HEK293 (cell line): ENCODE measurements around the gene MCCC2.
A peak's percentile ranks its signal among the peaks of the same experiment; 100 is the strongest.

ENCODE experiments used
- CTCF ChIA-PET: fragments of 350-600 bp; formaldehyde crosslinking; extraction: SDS; loops from one replicate; lab custom pipeline; 2021; ENCODE audit warnings: antibody characterized with exemption; lab: Yijun Ruan, JAX
- POLR2A ChIA-PET: fragments of 300-600 bp; formaldehyde crosslinking; extraction: SDS; loops from one replicate; lab custom pipeline; 2020; ENCODE audit warnings: antibody characterized with exemption, inconsistent platforms; lab: Yijun Ruan, JAX
- H3K27ac ChIP-seq: fragments of 200-500 bp; sonication (Bioruptor generic); 2 replicates; pipeline ENCODE4 v1.5.1; 2014; ENCODE audit warnings: low read depth, low read length, control low read depth, inconsistent platforms; ENCODE audit errors: extremely low read depth
- H3K36me3 ChIP-seq, 2 experiments: fragments of 200-500 bp in 1 of 2; sonication (Bioruptor generic) in 1 of 2; 1 replicate in 1 of 2; 2 replicates in 1 of 2; pipeline ENCODE4 v1.5.1; 2014 to 2017; ENCODE audit warnings: inconsistent platforms in 2 of 2, low read length in 2 of 2; ENCODE audit not compliant: control insufficient read depth in 2 of 2, insufficient read depth in 1 of 2
- H3K4me1 ChIP-seq: fragments of 200-500 bp; sonication (Bioruptor generic); 2 replicates; pipeline ENCODE4 v1.5.1; 2014; ENCODE audit warnings: mild to moderate bottlenecking, low read length, inconsistent platforms; ENCODE audit not compliant: control insufficient read depth, insufficient read depth
- H3K4me3 ChIP-seq: 2 replicates; pipeline ENCODE4 v1.5.1; 2011; ENCODE audit warnings: low read depth, mild to moderate bottlenecking, control low read depth, low read length, moderate library complexity
- H3K9me3 ChIP-seq: fragments of 200-500 bp; sonication (Bioruptor generic); 2 replicates; pipeline ENCODE4 v1.5.1; 2014; ENCODE audit warnings: low read depth, low read length, inconsistent platforms; ENCODE audit not compliant: control insufficient read depth, insufficient read depth
- KLF16 ChIP-seq: fragments of 450-650 bp; formaldehyde crosslinking; IDR thresholded peaks from 2 replicates; pipeline ENCODE4 v1.5.1; 2017; ENCODE audit warnings: missing biosample characterization, missing genetic modification characterization
- KLF7 ChIP-seq: fragments of 450-650 bp; formaldehyde crosslinking; IDR thresholded peaks from 2 replicates; pipeline ENCODE4 v1.5.1; 2016; ENCODE audit warnings: missing biosample characterization, missing genetic modification characterization, borderline replicate concordance
- KLF8 ChIP-seq: fragments of 450-650 bp; formaldehyde crosslinking; IDR thresholded peaks from 2 replicates; pipeline ENCODE4 v1.5.1; 2016; ENCODE audit warnings: missing biosample characterization, missing genetic modification characterization
- OSR2 ChIP-seq: fragments of 450-650 bp; formaldehyde crosslinking; IDR thresholded peaks from 2 replicates; pipeline ENCODE4 v1.5.1; 2016; ENCODE audit warnings: missing biosample characterization, missing genetic modification characterization
- SCRT1 ChIP-seq: fragments of 450-650 bp; formaldehyde crosslinking; IDR thresholded peaks from 2 replicates; pipeline ENCODE4 v1.5.1; 2016; ENCODE audit warnings: missing biosample characterization, missing genetic modification characterization, borderline replicate concordance
- WT1 ChIP-seq: fragments of 450-650 bp; formaldehyde crosslinking; IDR thresholded peaks from 2 replicates; pipeline ENCODE4 v1.5.1; 2016; ENCODE audit warnings: missing biosample characterization, missing genetic modification characterization
- ZBTB17 ChIP-seq: fragments of 450-650 bp; formaldehyde crosslinking; IDR thresholded peaks from 2 replicates; pipeline ENCODE4 v1.5.1; 2016; ENCODE audit warnings: missing biosample characterization, missing genetic modification characterization
- ZBTB7A ChIP-seq: fragments of 450-650 bp; formaldehyde crosslinking; IDR thresholded peaks from 2 replicates; pipeline ENCODE4 v1.5.1; 2016; ENCODE audit warnings: low read depth, missing biosample characterization, missing genetic modification characterization
- ZEB2 ChIP-seq: fragments of 450-650 bp; formaldehyde crosslinking; IDR thresholded peaks from 2 replicates; pipeline ENCODE4 v1.5.1; 2016; ENCODE audit warnings: missing biosample characterization, missing genetic modification characterization
- ZFP3 ChIP-seq: fragments of 450-650 bp; formaldehyde crosslinking; IDR thresholded peaks from 2 replicates; pipeline ENCODE4 v1.5.1; 2016; ENCODE audit warnings: low read depth, missing biosample characterization, missing genetic modification characterization
- ZIC2 ChIP-seq: fragments of 450-650 bp; formaldehyde crosslinking; IDR thresholded peaks from 2 replicates; pipeline ENCODE4 v1.5.1; 2016; ENCODE audit warnings: missing biosample characterization, missing genetic modification characterization
- ZNF114 ChIP-seq: fragments of 450-650 bp; formaldehyde crosslinking; IDR thresholded peaks from 2 replicates; pipeline ENCODE4 v1.5.0; 2017; ENCODE audit warnings: missing biosample characterization, missing genetic modification characterization
- ZNF169 ChIP-seq: fragments of 450-650 bp; formaldehyde crosslinking; IDR thresholded peaks from 2 replicates; pipeline ENCODE4 v1.5.1; 2016; ENCODE audit warnings: missing biosample characterization, missing genetic modification characterization
- ZNF239 ChIP-seq: fragments of 450-650 bp; formaldehyde crosslinking; IDR thresholded peaks from 2 replicates; pipeline ENCODE4 v1.5.1; 2016; ENCODE audit warnings: missing biosample characterization, missing genetic modification characterization
- ZNF266 ChIP-seq: fragments of 450-650 bp; formaldehyde crosslinking; IDR thresholded peaks from 2 replicates; pipeline ENCODE4 v1.5.1; 2016; ENCODE audit warnings: missing biosample characterization, missing genetic modification characterization, low read depth
- ZNF311 ChIP-seq: fragments of 450-650 bp; formaldehyde crosslinking; IDR thresholded peaks from 2 replicates; pipeline ENCODE4 v1.5.1; 2017; ENCODE audit warnings: missing biosample characterization, missing genetic modification characterization, borderline replicate concordance
- ZNF341 ChIP-seq: fragments of 450-650 bp; formaldehyde crosslinking; IDR thresholded peaks from 2 replicates; pipeline ENCODE4; 2016; ENCODE audit warnings: low read depth, missing biosample characterization, missing genetic modification characterization
- ZNF510 ChIP-seq: fragments of 450-650 bp; formaldehyde crosslinking; IDR thresholded peaks from 2 replicates; pipeline ENCODE4 v1.5.1; 2018; ENCODE audit warnings: mild to moderate bottlenecking, missing genetic modification characterization, missing biosample characterization; ENCODE audit not compliant: insufficient replicate concordance
- ZNF544 ChIP-seq: fragments of 450-650 bp; formaldehyde crosslinking; IDR thresholded peaks from 2 replicates; pipeline ENCODE4 v1.5.0; 2017; ENCODE audit warnings: missing biosample characterization, missing genetic modification characterization
- ZNF560 ChIP-seq: fragments of 450-650 bp; formaldehyde crosslinking; IDR thresholded peaks from 2 replicates; pipeline ENCODE4 v1.5.1; 2017; ENCODE audit warnings: missing biosample characterization, missing genetic modification characterization, borderline replicate concordance
- ZNF621 ChIP-seq: fragments of 450-650 bp; formaldehyde crosslinking; IDR thresholded peaks from 2 replicates; pipeline ENCODE4 v1.5.1; 2017; ENCODE audit warnings: missing biosample characterization, missing genetic modification characterization
- ZNF654 ChIP-seq: fragments of 450-650 bp; formaldehyde crosslinking; IDR thresholded peaks from 2 replicates; pipeline ENCODE4 v1.5.1; 2016; ENCODE audit warnings: low read depth, missing biosample characterization, missing genetic modification characterization
- ZNF664 ChIP-seq: fragments of 450-650 bp; formaldehyde crosslinking; IDR thresholded peaks from 2 replicates; pipeline ENCODE4 v1.5.1; 2016; ENCODE audit warnings: missing biosample characterization, missing genetic modification characterization
- ZSCAN16 ChIP-seq: fragments of 450-650 bp; formaldehyde crosslinking; IDR thresholded peaks from 2 replicates; pipeline ENCODE4 v1.5.1; 2016; ENCODE audit warnings: missing biosample characterization, missing genetic modification characterization
- TF ChIP-seq, protein P1 (sequence below): fragments of 450-650 bp; formaldehyde crosslinking; IDR thresholded peaks from 2 replicates; pipeline ENCODE4; 2016; ENCODE audit warnings: missing biosample characterization, missing genetic modification characterization
- TF ChIP-seq, protein P2 (sequence below): fragments of 450-650 bp; IDR thresholded peaks from 2 replicates; pipeline ENCODE4 v1.5.1; 2018; ENCODE audit warnings: missing biosample characterization, missing genetic modification characterization
- TF ChIP-seq, protein P3 (sequence below): fragments of 450-650 bp; formaldehyde crosslinking; IDR thresholded peaks from 2 replicates; pipeline ENCODE4 v1.5.1; 2017; ENCODE audit warnings: missing biosample characterization, missing genetic modification characterization
- TF ChIP-seq, protein P4 (sequence below): fragments of 450-650 bp; formaldehyde crosslinking; IDR thresholded peaks from 2 replicates; pipeline ENCODE4 v1.5.1; 2017; ENCODE audit warnings: missing biosample characterization, missing genetic modification characterization
- TF ChIP-seq, protein P5 (sequence below): fragments of 450-650 bp; formaldehyde crosslinking; IDR thresholded peaks from 2 replicates; pipeline ENCODE4 v1.5.1; 2016; ENCODE audit warnings: missing biosample characterization, missing genetic modification characterization

Gene MCCC2

GRCh38 chr5:71601222-71602026 is 14.3 kb downstream of the MCCC2 start:
- Histone ChIP-seq H3K27ac (peak overlapping the region; percentile 54), H3K36me3 (peaks cover 45 to 60% of the 10 kb centered on the region in 2 experiments)
- POLR2A ChIA-PET = interaction anchor here (1.3 kb wide), 1 partner anchor 14 kb away, joined by 20 read pairs; the partner anchor contains the start of gene MCCC2
- TF ChIP-seq, protein P1, sequence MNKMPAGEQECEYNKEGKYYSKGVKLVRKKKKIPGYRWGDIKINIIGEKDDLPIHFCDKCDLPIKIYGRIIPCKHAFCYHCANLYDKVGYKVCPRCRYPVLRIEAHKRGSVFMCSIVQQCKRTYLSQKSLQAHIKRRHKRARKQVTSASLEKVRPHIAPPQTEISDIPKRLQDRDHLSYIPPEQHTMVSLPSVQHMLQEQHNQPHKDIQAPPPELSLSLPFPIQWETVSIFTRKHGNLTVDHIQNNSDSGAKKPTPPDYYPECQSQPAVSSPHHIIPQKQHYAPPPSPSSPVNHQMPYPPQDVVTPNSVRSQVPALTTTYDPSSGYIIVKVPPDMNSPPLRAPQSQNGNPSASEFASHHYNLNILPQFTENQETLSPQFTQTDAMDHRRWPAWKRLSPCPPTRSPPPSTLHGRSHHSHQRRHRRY = no peak
- TF ChIP-seq ZNF664 (tag by site-specific recombination) (no peak), ZNF266 (tag by site-specific recombination) (no peak), ZNF311 (tag by site-specific recombination) (no peak), ZIC2 (tag by site-specific recombination) (no peak), ZNF169 (tag by site-specific recombination) (no peak), ZNF560 (no peak), KLF16 (no peak), ZNF621 (tag by site-specific recombination) (no peak), SCRT1 (tag by site-specific recombination) (no peak), OSR2 (peak; percentile 54), ZBTB17 (tag by site-specific recombination) (no peak), ZNF239 (tag by site-specific recombination) (no peak), ZSCAN16 (tag by site-specific recombination) (no peak), ZFP3 (tag by site-specific recombination) (no peak), ZBTB7A (tag by site-specific recombination) (no peak), ZNF544 (tag by site-specific recombination) (no peak), KLF8 (tag by site-specific recombination) (peak; percentile 44; the same call in 1 of the 2 replicates), ZNF341 (tag by site-specific recombination) (no peak), WT1 (tag by site-specific recombination) (peak; percentile 40; the same call in 1 of the 2 replicates), ZEB2 (peak; percentile 65), ZNF114 (tag by site-specific recombination) (no peak), ZNF654 (tag by site-specific recombination) (0 out of 2 replicates have a peak, but pooled peaks have one; percentile 9), ZNF510 (no peak), KLF7 (no peak)
- TF ChIP-seq, protein P2, sequence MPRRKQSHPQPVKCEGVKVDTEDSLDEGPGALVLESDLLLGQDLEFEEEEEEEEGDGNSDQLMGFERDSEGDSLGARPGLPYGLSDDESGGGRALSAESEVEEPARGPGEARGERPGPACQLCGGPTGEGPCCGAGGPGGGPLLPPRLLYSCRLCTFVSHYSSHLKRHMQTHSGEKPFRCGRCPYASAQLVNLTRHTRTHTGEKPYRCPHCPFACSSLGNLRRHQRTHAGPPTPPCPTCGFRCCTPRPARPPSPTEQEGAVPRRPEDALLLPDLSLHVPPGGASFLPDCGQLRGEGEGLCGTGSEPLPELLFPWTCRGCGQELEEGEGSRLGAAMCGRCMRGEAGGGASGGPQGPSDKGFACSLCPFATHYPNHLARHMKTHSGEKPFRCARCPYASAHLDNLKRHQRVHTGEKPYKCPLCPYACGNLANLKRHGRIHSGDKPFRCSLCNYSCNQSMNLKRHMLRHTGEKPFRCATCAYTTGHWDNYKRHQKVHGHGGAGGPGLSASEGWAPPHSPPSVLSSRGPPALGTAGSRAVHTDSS (tag by site-specific recombination) = no peak
- TF ChIP-seq, protein P3, sequence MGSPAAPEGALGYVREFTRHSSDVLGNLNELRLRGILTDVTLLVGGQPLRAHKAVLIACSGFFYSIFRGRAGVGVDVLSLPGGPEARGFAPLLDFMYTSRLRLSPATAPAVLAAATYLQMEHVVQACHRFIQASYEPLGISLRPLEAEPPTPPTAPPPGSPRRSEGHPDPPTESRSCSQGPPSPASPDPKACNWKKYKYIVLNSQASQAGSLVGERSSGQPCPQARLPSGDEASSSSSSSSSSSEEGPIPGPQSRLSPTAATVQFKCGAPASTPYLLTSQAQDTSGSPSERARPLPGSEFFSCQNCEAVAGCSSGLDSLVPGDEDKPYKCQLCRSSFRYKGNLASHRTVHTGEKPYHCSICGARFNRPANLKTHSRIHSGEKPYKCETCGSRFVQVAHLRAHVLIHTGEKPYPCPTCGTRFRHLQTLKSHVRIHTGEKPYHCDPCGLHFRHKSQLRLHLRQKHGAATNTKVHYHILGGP (tag by site-specific recombination) = no peak
- TF ChIP-seq, protein P4, sequence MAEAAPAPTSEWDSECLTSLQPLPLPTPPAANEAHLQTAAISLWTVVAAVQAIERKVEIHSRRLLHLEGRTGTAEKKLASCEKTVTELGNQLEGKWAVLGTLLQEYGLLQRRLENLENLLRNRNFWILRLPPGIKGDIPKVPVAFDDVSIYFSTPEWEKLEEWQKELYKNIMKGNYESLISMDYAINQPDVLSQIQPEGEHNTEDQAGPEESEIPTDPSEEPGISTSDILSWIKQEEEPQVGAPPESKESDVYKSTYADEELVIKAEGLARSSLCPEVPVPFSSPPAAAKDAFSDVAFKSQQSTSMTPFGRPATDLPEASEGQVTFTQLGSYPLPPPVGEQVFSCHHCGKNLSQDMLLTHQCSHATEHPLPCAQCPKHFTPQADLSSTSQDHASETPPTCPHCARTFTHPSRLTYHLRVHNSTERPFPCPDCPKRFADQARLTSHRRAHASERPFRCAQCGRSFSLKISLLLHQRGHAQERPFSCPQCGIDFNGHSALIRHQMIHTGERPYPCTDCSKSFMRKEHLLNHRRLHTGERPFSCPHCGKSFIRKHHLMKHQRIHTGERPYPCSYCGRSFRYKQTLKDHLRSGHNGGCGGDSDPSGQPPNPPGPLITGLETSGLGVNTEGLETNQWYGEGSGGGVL = no peak; the same call in 1 of the 2 replicates
- TF ChIP-seq, protein P5, sequence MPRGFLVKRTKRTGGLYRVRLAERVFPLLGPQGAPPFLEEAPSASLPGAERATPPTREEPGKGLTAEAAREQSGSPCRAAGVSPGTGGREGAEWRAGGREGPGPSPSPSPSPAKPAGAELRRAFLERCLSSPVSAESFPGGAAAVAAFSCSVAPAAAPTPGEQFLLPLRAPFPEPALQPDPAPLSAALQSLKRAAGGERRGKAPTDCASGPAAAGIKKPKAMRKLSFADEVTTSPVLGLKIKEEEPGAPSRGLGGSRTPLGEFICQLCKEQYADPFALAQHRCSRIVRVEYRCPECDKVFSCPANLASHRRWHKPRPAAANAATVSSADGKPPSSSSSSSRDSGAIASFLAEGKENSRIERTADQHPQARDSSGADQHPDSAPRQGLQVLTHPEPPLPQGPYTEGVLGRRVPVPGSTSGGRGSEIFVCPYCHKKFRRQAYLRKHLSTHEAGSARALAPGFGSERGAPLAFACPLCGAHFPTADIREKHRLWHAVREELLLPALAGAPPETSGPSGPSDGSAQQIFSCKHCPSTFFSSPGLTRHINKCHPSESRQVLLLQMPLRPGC (tag by site-specific recombination) = peak; percentile 68

More at GRCh38 chr5:71601222-71602026, 14.3 kb downstream of the MCCC2 start:
- H3K4me3 ChIP-seq = no peak overlapping the region
- no peaks in the 10 kb centered on the region for H3K9me3 ChIP-seq
- peaks cover 15% of the 10 kb centered on the region for H3K4me1 ChIP-seq
- CTCF ChIA-PET = interaction anchor here (0.5 to 2.1 kb wide), 18 partner anchors 9 to 732 kb away, joined by 3 to 20 read pairs (median 3); partner anchors contain the start of gene MCCC2
